HEK293 (cell line): ENCODE measurements around the gene DMBX1.

Experiments
- PRDM1 ChIP-seq: fragments of 450-650 bp; formaldehyde crosslinking; IDR thresholded peaks from 2 replicates; pipeline ENCODE4; 2016; ENCODE audit warnings: missing biosample characterization, missing genetic modification characterization
- ZNF146 ChIP-seq: fragments of 450-650 bp; formaldehyde crosslinking; IDR thresholded peaks from 2 replicates; pipeline ENCODE4 v1.5.1; 2016; ENCODE audit warnings: missing biosample characterization, missing genetic modification characterization
- ZNF214 ChIP-seq: fragments of 450-650 bp; formaldehyde crosslinking; IDR thresholded peaks from 2 replicates; pipeline ENCODE4 v1.5.1; 2017; ENCODE audit warnings: missing biosample characterization, mild to moderate bottlenecking, missing genetic modification characterization, borderline replicate concordance
- ZNF23 ChIP-seq: fragments of 450-650 bp; formaldehyde crosslinking; IDR thresholded peaks from 2 replicates; pipeline ENCODE4 v1.5.1; 2016; ENCODE audit warnings: missing biosample characterization, missing genetic modification characterization, borderline replicate concordance
- ZNF274 ChIP-seq, 2 experiments: fragments of 200-500 bp in 1 of 2; fragments of 450-650 bp in 1 of 2; sonication (Bioruptor generic) in 1 of 2; formaldehyde crosslinking in 1 of 2; IDR thresholded peaks; 2 replicates each; pipeline versions ENCODE4 v1.5.1 to v1.6.1; 2014 to 2016; ENCODE audit warnings: borderline replicate concordance in 1 of 2, inconsistent platforms in 1 of 2, low read length in 1 of 2, missing biosample characterization in 1 of 2, missing genetic modification characterization in 1 of 2
- ZNF354C ChIP-seq: fragments of 450-650 bp; formaldehyde crosslinking; IDR thresholded peaks from 2 replicates; pipeline ENCODE4 v1.5.1; 2016; ENCODE audit warnings: missing biosample characterization, missing genetic modification characterization, low read depth, borderline replicate concordance
- TF ChIP-seq, protein P1 (sequence below): fragments of 450-650 bp; formaldehyde crosslinking; IDR thresholded peaks from 2 replicates; pipeline ENCODE4 v1.5.1; 2016; ENCODE audit warnings: missing biosample characterization, missing genetic modification characterization, low read depth
- TF ChIP-seq, protein P2 (sequence below): fragments of 450-650 bp; formaldehyde crosslinking; IDR thresholded peaks from 2 replicates; pipeline ENCODE4 v1.5.1; 2016; ENCODE audit warnings: missing biosample characterization, missing genetic modification characterization
- TF ChIP-seq, protein P3 (sequence below): fragments of 450-650 bp; formaldehyde crosslinking; IDR thresholded peaks from 2 replicates; pipeline ENCODE4 v1.5.1; 2016; ENCODE audit warnings: missing biosample characterization, missing genetic modification characterization
- TF ChIP-seq, protein P4 (sequence below): fragments of 450-650 bp; formaldehyde crosslinking; conservative IDR thresholded peaks from 2 replicates; pipeline ENCODE4 v1.5.1; 2016; ENCODE audit warnings: low read depth, missing biosample characterization, missing genetic modification characterization
- TF ChIP-seq, protein P5 (sequence below): fragments of 450-650 bp; formaldehyde crosslinking; IDR thresholded peaks from 2 replicates; pipeline ENCODE4 v1.5.1; 2016; ENCODE audit warnings: missing biosample characterization, missing genetic modification characterization

DNA sequence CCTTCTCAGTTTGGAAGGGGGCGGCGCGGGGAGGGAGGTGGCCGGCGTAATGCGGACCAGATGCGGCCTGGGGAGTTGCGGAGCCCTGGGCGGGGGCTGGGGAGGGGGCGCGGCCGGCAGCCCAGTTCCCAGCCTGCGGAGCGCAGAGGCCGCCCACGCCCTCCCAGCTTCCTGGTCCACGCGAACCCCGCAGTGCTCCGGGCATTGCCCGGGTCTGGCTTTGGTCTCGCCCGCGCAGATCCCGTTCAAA is 695 bp downstream of the DMBX1 start:
- no peak for TF ChIP-seq ZNF274 (IDR thresholded peaks at IDR 0.05; ENCODE audit: low read length)
- TF ChIP-seq ZNF274 (tag by site-specific recombination; IDR thresholded peaks at IDR 0.05; ENCODE audit: borderline replicate concordance): no peak
- TF ChIP-seq ZNF354C (tag by site-specific recombination): no peak
- TF ChIP-seq, protein P1, sequence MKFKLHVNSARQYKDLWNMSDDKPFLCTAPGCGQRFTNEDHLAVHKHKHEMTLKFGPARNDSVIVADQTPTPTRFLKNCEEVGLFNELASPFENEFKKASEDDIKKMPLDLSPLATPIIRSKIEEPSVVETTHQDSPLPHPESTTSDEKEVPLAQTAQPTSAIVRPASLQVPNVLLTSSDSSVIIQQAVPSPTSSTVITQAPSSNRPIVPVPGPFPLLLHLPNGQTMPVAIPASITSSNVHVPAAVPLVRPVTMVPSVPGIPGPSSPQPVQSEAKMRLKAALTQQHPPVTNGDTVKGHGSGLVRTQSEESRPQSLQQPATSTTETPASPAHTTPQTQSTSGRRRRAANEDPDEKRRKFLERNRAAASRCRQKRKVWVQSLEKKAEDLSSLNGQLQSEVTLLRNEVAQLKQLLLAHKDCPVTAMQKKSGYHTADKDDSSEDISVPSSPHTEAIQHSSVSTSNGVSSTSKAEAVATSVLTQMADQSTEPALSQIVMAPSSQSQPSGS (tag by site-specific recombination): no peak
- TF ChIP-seq, protein P2, sequence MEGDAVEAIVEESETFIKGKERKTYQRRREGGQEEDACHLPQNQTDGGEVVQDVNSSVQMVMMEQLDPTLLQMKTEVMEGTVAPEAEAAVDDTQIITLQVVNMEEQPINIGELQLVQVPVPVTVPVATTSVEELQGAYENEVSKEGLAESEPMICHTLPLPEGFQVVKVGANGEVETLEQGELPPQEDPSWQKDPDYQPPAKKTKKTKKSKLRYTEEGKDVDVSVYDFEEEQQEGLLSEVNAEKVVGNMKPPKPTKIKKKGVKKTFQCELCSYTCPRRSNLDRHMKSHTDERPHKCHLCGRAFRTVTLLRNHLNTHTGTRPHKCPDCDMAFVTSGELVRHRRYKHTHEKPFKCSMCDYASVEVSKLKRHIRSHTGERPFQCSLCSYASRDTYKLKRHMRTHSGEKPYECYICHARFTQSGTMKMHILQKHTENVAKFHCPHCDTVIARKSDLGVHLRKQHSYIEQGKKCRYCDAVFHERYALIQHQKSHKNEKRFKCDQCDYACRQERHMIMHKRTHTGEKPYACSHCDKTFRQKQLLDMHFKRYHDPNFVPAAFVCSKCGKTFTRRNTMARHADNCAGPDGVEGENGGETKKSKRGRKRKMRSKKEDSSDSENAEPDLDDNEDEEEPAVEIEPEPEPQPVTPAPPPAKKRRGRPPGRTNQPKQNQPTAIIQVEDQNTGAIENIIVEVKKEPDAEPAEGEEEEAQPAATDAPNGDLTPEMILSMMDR: no peak
- TF ChIP-seq, protein P3, sequence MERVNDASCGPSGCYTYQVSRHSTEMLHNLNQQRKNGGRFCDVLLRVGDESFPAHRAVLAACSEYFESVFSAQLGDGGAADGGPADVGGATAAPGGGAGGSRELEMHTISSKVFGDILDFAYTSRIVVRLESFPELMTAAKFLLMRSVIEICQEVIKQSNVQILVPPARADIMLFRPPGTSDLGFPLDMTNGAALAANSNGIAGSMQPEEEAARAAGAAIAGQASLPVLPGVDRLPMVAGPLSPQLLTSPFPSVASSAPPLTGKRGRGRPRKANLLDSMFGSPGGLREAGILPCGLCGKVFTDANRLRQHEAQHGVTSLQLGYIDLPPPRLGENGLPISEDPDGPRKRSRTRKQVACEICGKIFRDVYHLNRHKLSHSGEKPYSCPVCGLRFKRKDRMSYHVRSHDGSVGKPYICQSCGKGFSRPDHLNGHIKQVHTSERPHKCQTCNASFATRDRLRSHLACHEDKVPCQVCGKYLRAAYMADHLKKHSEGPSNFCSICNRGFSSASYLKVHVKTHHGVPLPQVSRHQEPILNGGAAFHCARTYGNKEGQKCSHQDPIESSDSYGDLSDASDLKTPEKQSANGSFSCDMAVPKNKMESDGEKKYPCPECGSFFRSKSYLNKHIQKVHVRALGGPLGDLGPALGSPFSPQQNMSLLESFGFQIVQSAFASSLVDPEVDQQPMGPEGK: no peak
- TF ChIP-seq, protein P4, sequence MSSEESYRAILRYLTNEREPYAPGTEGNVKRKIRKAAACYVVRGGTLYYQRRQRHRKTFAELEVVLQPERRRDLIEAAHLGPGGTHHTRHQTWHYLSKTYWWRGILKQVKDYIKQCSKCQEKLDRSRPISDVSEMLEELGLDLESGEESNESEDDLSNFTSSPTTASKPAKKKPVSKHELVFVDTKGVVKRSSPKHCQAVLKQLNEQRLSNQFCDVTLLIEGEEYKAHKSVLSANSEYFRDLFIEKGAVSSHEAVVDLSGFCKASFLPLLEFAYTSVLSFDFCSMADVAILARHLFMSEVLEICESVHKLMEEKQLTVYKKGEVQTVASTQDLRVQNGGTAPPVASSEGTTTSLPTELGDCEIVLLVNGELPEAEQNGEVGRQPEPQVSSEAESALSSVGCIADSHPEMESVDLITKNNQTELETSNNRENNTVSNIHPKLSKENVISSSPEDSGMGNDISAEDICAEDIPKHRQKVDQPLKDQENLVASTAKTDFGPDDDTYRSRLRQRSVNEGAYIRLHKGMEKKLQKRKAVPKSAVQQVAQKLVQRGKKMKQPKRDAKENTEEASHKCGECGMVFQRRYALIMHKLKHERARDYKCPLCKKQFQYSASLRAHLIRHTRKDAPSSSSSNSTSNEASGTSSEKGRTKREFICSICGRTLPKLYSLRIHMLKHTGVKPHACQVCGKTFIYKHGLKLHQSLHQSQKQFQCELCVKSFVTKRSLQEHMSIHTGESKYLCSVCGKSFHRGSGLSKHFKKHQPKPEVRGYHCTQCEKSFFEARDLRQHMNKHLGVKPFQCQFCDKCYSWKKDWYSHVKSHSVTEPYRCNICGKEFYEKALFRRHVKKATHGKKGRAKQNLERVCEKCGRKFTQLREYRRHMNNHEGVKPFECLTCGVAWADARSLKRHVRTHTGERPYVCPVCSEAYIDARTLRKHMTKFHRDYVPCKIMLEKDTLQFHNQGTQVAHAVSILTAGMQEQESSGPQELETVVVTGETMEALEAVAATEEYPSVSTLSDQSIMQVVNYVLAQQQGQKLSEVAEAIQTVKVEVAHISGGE (tag by site-specific recombination): no peak
- no peak for TF ChIP-seq ZNF214 (tag by site-specific recombination)
- TF ChIP-seq PRDM1 (tag by site-specific recombination): no peak
- TF ChIP-seq, protein P5, sequence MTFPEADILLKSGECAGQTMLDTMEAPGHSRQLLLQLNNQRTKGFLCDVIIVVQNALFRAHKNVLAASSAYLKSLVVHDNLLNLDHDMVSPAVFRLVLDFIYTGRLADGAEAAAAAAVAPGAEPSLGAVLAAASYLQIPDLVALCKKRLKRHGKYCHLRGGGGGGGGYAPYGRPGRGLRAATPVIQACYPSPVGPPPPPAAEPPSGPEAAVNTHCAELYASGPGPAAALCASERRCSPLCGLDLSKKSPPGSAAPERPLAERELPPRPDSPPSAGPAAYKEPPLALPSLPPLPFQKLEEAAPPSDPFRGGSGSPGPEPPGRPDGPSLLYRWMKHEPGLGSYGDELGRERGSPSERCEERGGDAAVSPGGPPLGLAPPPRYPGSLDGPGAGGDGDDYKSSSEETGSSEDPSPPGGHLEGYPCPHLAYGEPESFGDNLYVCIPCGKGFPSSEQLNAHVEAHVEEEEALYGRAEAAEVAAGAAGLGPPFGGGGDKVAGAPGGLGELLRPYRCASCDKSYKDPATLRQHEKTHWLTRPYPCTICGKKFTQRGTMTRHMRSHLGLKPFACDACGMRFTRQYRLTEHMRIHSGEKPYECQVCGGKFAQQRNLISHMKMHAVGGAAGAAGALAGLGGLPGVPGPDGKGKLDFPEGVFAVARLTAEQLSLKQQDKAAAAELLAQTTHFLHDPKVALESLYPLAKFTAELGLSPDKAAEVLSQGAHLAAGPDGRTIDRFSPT: no peak
- TF ChIP-seq ZNF23 (tag by site-specific recombination): no peak
- no peak for TF ChIP-seq ZNF146 (tag by site-specific recombination)
